Measurements from ENCODE around the gene BMPR1B. TPM values are rescaled to one million over a fixed set of nuclear protein-coding genes. Genes with fewer than 3 reads are reported as not detected.
"Not testable (repeated sequence)": the region's sequence is repeated elsewhere in the genome, so short reads cannot be mapped to it uniquely, and the experiment has no call there.

Gene BMPR1B
- polyA plus RNA-seq, 2 of the 4 experiments (the other 2 are of a cell fraction), result 6.4 to 21.2 TPM

DNA sequence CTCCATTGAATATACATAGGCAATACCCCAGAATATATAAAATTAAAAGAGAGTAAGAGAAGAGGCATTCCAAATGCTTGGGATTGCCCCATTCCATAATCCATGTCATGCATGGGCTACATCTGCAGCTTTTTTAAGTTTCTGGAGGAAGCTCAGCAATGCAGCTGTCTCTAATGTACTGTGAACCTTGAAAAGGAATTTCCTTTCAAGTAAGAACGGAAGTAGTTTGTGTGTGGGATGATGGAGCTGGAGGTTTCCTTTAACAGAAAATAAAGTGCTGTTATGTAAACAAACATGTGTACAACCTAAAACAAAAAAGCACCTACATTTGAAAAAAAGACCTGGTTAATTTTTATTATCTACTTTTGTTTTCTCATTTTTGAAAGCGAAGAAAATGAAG is 303.5 kb downstream of the BMPR1B start:
- TF ChIP-seq RAD21 (conservative IDR thresholded peaks at IDR 0.05 in 1 of 2, IDR thresholded peaks at IDR 0.05 in 1 of 2) (no peak), BHLHE40 (IDR thresholded peaks at IDR 0.05; ENCODE audit: low read depth, low read length) (no peak), SREBF2 (IDR thresholded peaks at IDR 0.05) (no peak), NFE2L2 (conservative IDR thresholded peaks at IDR 0.05; ENCODE audit: low read length) (no peak), JUN (IDR thresholded peaks at IDR 0.05) (no peak), HOXB5 (CRISPR knock-in tag; IDR thresholded peaks at IDR 0.05) (no peak), EHF (CRISPR knock-in tag; IDR thresholded peaks at IDR 0.05) (no peak), CHD2 (IDR thresholded peaks at IDR 0.05; ENCODE audit: low read length, partially characterized antibody) (no peak), ZC3H11A (IDR thresholded peaks at IDR 0.05) (no peak), ZFP36 (IDR thresholded peaks at IDR 0.05; ENCODE audit: borderline replicate concordance, partially characterized antibody) (no peak), ZNF302 (CRISPR knock-in tag; IDR thresholded peaks at IDR 0.05) (no peak), EHMT2 (IDR thresholded peaks at IDR 0.05; ENCODE audit: low read depth) (no peak), SMC3 (IDR thresholded peaks at IDR 0.05) (no peak), HOXA7 (CRISPR knock-in tag; IDR thresholded peaks at IDR 0.05) (no peak), ZSCAN20 (CRISPR knock-in tag; IDR thresholded peaks at IDR 0.05) (no peak)
- TF ChIP-seq, protein P1, sequence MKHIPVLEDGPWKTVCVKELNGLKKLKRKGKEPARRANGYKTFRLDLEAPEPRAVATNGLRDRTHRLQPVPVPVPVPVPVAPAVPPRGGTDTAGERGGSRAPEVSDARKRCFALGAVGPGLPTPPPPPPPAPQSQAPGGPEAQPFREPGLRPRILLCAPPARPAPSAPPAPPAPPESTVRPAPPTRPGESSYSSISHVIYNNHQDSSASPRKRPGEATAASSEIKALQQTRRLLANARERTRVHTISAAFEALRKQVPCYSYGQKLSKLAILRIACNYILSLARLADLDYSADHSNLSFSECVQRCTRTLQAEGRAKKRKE (CRISPR knock-in tag; IDR thresholded peaks at IDR 0.05; ENCODE audit: low read depth), result no peak
- TF ChIP-seq, protein P2, sequence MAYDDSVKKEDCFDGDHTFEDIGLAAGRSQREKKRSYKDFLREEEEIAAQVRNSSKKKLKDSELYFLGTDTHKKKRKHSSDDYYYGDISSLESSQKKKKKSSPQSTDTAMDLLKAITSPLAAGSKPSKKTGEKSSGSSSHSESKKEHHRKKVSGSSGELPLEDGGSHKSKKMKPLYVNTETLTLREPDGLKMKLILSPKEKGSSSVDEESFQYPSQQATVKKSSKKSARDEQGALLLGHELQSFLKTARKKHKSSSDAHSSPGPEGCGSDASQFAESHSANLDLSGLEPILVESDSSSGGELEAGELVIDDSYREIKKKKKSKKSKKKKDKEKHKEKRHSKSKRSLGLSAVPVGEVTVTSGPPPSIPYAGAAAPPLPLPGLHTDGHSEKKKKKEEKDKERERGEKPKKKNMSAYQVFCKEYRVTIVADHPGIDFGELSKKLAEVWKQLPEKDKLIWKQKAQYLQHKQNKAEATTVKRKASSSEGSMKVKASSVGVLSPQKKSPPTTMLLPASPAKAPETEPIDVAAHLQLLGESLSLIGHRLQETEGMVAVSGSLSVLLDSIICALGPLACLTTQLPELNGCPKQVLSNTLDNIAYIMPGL (CRISPR knock-in tag; IDR thresholded peaks at IDR 0.05; ENCODE audit: borderline replicate concordance), result no peak
- TF ChIP-seq, protein P3, sequence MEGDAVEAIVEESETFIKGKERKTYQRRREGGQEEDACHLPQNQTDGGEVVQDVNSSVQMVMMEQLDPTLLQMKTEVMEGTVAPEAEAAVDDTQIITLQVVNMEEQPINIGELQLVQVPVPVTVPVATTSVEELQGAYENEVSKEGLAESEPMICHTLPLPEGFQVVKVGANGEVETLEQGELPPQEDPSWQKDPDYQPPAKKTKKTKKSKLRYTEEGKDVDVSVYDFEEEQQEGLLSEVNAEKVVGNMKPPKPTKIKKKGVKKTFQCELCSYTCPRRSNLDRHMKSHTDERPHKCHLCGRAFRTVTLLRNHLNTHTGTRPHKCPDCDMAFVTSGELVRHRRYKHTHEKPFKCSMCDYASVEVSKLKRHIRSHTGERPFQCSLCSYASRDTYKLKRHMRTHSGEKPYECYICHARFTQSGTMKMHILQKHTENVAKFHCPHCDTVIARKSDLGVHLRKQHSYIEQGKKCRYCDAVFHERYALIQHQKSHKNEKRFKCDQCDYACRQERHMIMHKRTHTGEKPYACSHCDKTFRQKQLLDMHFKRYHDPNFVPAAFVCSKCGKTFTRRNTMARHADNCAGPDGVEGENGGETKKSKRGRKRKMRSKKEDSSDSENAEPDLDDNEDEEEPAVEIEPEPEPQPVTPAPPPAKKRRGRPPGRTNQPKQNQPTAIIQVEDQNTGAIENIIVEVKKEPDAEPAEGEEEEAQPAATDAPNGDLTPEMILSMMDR (IDR thresholded peaks at IDR 0.05), result no peak
- TF ChIP-seq, protein P4, sequence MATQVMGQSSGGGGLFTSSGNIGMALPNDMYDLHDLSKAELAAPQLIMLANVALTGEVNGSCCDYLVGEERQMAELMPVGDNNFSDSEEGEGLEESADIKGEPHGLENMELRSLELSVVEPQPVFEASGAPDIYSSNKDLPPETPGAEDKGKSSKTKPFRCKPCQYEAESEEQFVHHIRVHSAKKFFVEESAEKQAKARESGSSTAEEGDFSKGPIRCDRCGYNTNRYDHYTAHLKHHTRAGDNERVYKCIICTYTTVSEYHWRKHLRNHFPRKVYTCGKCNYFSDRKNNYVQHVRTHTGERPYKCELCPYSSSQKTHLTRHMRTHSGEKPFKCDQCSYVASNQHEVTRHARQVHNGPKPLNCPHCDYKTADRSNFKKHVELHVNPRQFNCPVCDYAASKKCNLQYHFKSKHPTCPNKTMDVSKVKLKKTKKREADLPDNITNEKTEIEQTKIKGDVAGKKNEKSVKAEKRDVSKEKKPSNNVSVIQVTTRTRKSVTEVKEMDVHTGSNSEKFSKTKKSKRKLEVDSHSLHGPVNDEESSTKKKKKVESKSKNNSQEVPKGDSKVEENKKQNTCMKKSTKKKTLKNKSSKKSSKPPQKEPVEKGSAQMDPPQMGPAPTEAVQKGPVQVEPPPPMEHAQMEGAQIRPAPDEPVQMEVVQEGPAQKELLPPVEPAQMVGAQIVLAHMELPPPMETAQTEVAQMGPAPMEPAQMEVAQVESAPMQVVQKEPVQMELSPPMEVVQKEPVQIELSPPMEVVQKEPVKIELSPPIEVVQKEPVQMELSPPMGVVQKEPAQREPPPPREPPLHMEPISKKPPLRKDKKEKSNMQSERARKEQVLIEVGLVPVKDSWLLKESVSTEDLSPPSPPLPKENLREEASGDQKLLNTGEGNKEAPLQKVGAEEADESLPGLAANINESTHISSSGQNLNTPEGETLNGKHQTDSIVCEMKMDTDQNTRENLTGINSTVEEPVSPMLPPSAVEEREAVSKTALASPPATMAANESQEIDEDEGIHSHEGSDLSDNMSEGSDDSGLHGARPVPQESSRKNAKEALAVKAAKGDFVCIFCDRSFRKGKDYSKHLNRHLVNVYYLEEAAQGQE (IDR thresholded peaks at IDR 0.05), result no peak
- WGBS (ENCODE audit: missing lambda C conversion rate), result 75% methylated on average over 2 of the region's 2 CpGs
- ATAC-seq (no peak), FAIRE-seq (no peak), DNase-seq (ENCODE audit: low read depth in 1 of 2, low spot score in 1 of 2) (no peak)
- ChIA-PET POLR2A (no interaction called here), CTCF (no interaction called here)
- Histone ChIP-seq H3K9me3 (no peaks in the 10 kb centered on the region), H3K27ac (no peak overlapping the region), H3K4me1 (peaks cover 25% of the 10 kb centered on the region; the same call in 2 of the 3 replicates), H3K4me3 (no peak overlapping the region), H3K4me2 (peak overlapping the region; percentile 26; the same call in 2 of the 3 replicates)

DNA sequence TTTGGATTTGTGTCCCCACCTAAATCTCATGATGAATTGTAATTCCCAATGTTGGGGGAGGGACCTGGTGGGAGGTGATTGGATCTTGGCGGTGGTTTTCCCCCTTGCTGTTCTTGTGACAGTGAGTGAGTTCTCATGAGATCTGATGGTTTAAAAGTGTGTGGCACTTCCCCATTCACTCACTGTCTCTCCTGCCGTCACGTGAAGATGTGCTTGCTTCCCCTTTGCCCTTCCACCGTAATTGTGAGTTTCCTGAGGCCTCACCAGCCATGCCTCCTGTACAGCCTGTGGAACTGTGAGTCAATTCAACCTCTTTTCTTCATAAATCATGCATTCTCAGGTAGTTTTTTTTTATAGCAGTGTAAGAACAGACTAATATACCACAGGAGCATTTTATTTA is 304.0 kb downstream of the BMPR1B start:
- H3K27ac ChIP-seq; POLR2A ChIA-PET; FAIRE-seq; H3K9me3 ChIP-seq; ATAC-seq; CTCF ChIA-PET; H3K4me3 ChIP-seq; DNase-seq (ENCODE audit: low read depth in 1 of 2, low spot score in 1 of 2): not testable (repeated sequence)
- 90% methylated on average over 4 of the region's 4 CpGs for WGBS (ENCODE audit: missing lambda C conversion rate)
- peaks cover 20% of the 10 kb centered on the region; the same call in 2 of the 3 replicates for H3K4me1 ChIP-seq
- H3K4me2 ChIP-seq, result peak overlapping the region; percentile 26; the same call in 1 of the 3 replicates
